NCI-H146 treated with DMSO at 0.1 percent for 48 hours (cell line): ENCODE measurements around the gene COL25A1.

Experiments
- DNase-seq: peaks from one replicate; lab custom pipeline; 2025; ENCODE audit not compliant: unreplicated experiment; lab: John Stamatoyannopoulos, UW

COL25A1 gene

GRCh38 chr4:109294006-109294405, 8.5 kb downstream of the COL25A1 start:
- DNase-seq = no peak

DNA sequence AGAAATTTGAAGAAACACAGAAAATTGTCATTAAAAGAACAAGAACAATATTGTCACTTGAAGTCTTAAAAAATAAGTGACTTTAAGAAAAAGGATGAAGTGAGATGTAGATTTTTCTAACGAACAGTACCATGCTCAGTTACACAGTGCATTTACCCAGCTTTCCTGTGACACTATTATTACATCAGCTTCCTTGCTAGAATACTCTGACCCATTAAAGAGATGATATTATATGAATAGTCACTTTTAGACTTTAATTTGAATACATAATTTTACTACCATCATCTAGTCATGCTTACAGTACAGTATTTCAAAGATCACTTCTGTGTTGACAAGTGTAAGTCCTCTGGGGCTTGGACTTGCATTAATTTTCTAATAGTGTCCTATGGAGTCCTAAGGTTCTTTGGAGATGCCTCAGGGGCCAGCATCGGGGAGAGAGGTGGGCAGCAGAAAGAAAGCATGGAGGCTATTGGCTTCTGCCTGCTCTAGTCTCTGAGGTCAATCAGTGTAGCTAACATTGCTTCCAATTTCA, 10.7 kb downstream of the COL25A1 start:
- DNase-seq = no peak

DNA sequence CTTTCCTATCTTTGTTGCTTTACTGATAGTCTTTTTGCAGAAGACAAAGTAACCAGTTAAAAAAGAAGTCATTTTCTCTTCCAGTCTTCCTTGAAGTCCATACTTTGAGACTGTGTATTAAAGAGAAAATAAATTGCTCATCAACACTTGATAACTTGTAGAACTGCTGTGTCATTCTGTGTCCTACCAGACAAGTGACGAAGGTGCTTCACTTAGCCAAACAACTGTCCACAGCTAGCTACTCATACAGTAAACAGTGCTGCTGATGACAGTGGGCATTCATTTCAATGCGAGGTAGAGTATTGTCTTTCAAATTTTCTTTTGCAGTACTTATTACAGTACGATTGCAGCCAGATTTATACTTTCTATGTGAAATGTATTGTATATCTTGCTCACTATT, 11.5 kb downstream of the COL25A1 start:
- no peak for DNase-seq

DNA sequence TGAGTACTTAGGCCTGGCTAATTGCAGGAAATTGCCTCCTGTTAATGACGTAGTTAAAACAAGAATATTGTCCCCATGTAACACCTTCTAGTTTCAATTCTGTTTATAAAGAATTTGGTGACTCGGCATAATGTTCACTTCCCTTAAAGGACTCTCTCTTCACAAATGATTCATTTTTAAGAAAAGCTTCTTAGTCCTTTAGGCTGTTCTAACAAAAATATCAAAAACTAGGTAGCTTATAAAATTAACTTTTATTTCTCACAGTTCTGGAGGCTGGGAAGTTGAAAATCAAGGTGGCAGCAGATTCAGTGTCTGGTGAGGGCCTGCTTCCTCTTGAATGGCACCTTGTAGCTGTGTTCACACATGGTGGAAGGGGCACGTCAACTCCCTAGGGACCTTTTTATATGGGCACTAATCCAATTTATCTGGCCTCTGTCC, 23.8 kb downstream of the COL25A1 start:
- no peak for DNase-seq

DNA sequence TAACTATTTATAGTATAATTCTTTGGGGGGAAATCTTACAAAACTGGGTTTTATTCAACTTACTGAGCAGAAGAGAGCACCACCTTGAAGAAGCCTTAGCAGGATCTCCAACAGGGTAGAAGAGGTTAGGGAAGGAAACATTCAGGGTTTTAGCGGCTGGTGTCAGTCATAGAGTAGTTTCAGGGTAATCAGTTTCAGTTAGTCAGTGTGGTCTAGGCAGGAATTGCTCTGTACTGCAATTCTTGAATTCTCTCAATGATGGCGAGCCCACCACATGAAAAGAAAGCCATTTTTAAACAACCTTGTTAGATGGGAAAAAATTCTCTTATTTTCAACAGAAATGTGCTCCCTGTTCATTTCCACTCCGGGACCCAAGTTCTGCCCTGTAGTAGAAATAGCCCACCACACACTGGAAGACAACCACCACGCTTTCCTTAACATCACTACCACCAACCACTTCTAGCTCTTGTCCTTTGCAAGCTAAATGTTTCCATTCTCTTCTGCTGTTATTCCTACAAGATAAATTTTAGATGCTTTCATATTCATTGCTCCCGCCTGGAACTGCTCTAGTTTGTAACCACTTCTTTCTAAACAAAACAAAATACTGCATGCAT, 25.9 kb downstream of the COL25A1 start:
- no peak for DNase-seq

DNA sequence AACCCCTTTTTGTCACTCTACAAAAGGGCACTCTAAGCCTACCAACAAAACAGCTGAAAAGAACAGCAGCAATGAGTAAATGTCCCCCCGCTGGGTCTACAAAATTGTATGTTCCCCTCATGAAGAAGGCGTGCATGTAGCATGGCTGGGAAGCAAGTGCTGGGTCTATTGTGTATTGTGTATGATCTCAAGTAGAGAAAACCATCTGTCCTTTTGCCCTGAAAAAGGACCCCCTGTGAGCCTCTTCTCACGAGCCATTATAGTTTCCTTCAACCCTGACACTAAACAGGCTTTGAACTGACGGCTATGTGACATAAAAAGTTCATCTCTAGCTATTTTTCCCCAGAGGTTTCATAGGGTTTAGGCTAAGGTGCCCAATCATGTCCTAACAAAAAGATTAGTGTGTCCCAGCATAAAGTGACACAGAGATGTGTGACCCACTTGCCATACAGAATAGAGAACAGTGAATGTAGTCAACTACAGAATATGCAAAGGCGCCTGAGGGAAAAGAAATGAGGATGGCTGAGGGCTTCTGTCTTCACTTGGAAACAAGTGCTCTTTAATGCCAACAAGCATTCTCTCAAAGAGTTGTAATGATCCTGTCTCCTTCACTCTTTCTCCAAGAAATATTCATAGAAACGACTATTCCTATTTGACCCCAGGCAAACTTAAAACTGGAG, 27.3 kb downstream of the COL25A1 start:
- no peak for DNase-seq

GRCh38 chr4:109266891-109267290, 35.6 kb downstream of the COL25A1 start:
- no peak for DNase-seq

DNA sequence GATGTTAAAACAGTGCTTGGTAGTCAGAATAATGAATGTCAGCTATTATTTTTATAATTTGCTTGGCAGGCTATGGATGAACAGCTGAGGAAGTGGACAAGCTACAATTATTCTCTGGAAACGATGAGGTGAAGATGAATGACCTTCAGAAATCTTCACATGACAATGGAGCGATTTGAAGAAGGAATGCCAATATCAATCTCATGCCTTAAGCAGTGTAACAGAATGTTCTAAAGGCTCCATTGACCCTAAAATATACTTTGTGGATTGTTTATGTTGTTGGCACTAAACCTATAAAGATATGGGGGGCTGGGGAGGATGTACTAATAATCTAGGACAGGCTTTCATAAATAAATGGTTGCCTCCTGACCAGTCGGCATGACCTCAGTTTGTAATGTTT, 36.2 kb downstream of the COL25A1 start:
- DNase-seq = no peak

DNA sequence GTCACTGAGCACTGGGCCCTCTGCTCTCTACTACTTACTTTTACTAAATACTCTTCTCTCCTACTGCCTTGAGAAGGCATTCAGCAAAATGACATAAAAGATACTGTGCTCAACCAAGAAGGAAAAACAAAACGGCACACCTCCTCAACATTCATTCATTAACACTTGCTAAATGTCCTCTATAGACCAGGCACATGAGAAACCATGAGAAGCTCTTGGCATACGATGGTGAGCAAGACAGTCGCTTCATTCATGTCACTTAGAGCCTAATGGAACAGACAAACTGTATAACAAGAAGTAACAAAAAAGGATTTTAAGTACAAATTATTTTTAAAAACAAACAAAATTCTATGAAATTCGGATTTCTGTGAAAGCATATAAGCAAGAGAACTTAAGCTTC, 38.7 kb downstream of the COL25A1 start:
- DNase-seq = no peak

GRCh38 chr4:109256818-109257217, 45.6 kb downstream of the COL25A1 start:
- no peak for DNase-seq

DNA sequence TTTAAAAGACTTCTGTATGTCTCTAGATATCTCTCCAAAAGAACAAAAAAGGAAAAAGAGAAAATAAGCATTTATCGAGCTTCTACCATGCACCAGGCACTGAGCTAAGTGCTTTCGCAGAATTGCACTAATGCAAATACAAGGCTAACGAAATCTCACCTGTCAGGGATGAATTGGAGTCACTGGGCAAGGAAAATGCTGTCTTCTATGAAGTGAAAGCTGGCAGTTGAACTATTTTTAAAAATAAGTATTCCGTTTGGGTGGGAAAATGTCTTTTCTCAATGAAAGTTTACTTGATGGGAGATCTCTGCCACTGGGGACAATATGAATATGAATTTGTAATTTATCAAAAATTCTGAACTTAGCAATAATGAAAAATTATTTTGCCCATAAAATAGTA, 47.6 kb downstream of the COL25A1 start:
- DNase-seq = no peak

GRCh38 chr4:109251396-109251795, 51.1 kb downstream of the COL25A1 start:
- no peak for DNase-seq

DNA sequence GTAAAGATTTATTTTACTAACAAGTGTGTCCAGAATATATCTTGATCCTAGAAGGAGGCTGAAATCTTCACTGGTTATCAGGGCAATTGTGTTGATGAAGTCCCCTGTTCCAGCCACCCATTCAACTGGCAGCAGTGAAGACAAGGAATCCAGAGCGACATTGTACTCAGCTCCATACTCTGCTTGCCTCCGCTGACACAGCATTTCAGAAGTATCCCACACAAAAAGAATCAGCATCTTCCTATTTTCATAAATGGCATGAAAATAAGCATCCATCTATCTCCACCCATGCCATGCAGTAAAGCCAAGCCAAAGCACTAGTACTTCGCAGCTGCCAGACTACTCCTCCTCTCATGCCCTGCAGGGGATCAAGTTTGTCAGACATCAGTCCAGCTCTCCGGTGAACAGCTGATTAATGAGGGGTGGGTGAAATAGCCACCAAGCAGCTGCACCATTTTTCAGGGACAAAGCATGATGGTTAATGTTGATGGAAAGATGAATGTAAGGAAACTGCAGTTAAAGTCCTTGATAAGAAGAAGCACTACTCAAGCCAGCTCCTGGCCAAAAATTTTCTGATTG, 54.0 kb downstream of the COL25A1 start:
- no peak for DNase-seq

DNA sequence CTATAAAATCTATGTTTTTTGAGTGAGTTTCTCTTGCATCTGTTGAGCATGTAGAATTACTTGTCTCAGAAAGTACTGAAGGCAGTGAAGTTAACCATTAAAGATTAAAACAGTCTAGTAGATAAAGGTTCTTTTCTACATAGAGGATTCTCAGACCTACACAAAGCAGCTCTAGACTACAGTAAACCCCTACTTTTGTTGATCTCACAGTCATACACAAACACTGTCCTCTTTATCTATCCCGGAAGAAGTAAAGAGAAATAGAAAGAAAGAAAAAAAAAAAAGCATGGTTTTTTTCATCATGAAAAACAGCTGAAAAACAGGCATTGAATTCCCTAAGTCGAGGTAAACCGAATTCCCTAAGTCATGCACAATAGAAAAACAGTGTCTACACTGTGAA, 58.6 kb downstream of the COL25A1 start:
- DNase-seq = no peak

GRCh38 chr4:109238746-109239145, 63.7 kb downstream of the COL25A1 start:
- DNase-seq = no peak

DNA sequence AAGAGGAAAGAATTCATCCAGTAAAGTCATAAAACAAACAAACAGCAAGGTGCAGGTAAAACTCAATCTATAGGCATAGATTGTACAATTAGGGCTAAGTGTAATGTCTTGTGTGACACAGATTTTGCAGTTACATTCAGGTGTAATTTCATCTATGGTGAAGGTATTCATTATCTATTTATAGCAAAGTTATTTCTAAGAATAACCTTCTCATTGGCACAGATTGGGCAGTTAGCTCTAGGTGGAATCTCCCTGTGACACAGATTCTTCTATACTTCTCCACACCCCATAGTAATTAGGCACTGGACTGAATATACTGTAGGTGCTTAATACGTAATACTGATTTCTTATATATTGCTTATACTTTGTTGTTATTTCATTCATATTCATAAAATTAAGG, 66.8 kb downstream of the COL25A1 start:
- no peak for DNase-seq

GRCh38 chr4:109234596-109234995, 67.9 kb downstream of the COL25A1 start:
- DNase-seq = no peak

DNA sequence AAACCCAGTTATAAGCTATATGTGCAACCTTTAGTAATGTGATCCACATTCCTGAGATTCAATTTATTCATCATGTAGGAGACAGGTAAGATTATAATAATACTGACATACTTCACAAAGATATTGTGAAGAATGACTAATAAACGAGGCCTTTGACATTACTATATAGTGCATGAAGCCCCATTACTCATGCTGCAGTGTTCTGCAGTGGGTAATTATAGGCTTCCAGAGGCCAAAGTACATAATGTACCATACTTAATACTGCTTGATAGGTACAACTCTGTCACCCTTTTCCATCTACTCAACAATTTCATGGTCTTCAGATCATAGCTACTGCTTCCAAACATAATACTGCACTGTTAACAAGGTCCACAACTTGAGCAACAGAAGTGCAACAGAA, 68.9 kb downstream of the COL25A1 start:
- DNase-seq = no peak

GRCh38 chr4:109232681-109233080, 69.8 kb downstream of the COL25A1 start:
- DNase-seq = no peak

DNA sequence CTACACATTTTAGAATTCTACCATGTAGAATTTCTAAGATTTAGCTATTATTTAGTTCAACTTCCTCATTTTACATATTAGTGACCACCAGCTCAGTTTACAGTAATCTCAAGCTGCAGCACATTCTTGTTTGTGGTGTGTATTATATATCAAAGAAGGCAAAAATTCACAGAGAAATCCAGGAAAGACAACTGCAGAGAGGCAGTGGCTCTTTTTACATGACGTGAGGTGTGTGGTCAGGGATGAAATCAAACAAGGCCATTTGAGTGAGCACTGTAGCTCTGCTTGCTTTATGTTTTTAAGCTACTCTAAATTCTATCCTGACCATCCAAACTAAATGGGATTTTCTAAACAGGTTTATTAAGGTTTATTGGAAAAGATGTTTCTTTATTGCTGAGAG, 71.1 kb downstream of the COL25A1 start:
- no peak for DNase-seq

DNA sequence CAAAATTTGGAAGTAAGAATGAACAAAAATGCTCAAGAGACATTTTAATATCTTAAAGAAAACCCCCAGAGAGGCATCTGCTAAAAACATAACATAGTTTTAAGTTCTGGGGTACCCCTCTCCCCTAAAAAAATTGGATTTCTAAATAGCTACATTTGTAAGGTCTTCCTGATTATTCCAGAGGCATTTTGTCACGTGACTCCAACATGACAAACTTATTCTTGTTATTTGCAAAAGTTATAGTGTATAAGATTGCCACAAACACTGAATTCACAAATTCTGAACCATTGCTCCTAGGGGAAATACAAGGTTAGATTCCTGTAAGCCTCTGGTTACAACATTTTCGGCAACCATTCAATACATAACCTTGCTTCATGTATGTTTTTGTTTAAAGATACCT, 73.4 kb downstream of the COL25A1 start:
- DNase-seq = no peak

DNA sequence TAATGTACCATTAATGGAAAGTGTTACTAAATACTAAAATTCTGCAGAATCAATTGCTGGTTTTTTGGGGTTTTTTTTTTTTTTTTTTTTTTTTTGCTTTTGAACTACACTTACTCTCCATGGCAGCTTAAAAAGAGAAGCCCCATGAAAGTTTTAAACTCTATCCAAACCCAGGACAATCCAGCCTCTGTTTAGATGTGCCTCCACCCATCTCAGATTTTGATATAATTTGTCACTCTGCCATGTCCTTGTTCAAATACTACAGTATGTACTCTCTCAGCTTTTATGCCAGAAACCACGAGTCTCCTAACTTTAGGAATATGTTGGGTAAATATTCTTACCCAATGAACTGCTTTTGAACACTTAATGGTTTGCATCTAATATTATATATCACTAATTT, 84.2 kb downstream of the COL25A1 start:
- DNase-seq = no peak
